GM12873 (cell line): ENCODE results near the gene EIF1AY.

Source experiments
- TF ChIP-seq, protein P1 (sequence below): IDR thresholded peaks from 2 replicates; pipeline ENCODE4 v1.5.1; 2012; ENCODE audit warnings: low read depth, mild to moderate bottlenecking, moderate library complexity, low read length, control low read depth; ENCODE audit not compliant: insufficient read depth; ENCODE audit errors: missing control alignments

The EIF1AY gene

DNA sequence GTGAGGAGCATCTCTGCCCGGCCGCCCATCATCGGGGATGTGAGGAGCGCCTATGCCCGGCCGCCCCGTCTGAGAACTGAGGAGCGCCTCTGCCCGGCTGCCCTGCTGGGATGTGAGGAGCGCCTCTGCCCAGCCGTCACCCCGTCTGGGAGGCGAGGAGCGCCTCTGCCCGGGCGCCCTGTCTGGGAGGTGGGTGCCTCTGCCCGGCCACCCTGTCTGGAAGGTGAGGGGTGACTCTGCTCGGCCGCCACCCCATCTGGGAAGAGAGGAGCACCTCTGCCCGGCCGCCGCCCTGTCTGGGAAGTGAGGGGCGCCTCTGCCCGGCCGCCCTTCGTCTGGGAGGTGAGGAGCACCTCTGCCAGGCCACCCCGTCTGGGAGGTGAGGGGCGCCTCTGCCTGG, 23.7 kb upstream of the EIF1AY start:
- TF ChIP-seq, protein P1, sequence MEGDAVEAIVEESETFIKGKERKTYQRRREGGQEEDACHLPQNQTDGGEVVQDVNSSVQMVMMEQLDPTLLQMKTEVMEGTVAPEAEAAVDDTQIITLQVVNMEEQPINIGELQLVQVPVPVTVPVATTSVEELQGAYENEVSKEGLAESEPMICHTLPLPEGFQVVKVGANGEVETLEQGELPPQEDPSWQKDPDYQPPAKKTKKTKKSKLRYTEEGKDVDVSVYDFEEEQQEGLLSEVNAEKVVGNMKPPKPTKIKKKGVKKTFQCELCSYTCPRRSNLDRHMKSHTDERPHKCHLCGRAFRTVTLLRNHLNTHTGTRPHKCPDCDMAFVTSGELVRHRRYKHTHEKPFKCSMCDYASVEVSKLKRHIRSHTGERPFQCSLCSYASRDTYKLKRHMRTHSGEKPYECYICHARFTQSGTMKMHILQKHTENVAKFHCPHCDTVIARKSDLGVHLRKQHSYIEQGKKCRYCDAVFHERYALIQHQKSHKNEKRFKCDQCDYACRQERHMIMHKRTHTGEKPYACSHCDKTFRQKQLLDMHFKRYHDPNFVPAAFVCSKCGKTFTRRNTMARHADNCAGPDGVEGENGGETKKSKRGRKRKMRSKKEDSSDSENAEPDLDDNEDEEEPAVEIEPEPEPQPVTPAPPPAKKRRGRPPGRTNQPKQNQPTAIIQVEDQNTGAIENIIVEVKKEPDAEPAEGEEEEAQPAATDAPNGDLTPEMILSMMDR = no peak

- TF ChIP-seq, protein P1 = no peak
These were observed 19.8 kb upstream of the EIF1AY start for GRCh38 chrY:20555820-20556219.

GRCh38 chrY:20558677-20559076, 16.9 kb upstream of the EIF1AY start:
- TF ChIP-seq, protein P1 = no peak

- TF ChIP-seq, protein P1 = no peak
These were observed 15.6 kb upstream of the EIF1AY start for GRCh38 chrY:20559873-20560512.

- TF ChIP-seq, protein P1 = no peak
These were observed 4.3 kb upstream of the EIF1AY start for GRCh38 chrY:20571306-20571705.

- TF ChIP-seq, protein P1 = no peak
These were observed 930 bp downstream of the EIF1AY start for GRCh38 chrY:20576506-20576905.

DNA sequence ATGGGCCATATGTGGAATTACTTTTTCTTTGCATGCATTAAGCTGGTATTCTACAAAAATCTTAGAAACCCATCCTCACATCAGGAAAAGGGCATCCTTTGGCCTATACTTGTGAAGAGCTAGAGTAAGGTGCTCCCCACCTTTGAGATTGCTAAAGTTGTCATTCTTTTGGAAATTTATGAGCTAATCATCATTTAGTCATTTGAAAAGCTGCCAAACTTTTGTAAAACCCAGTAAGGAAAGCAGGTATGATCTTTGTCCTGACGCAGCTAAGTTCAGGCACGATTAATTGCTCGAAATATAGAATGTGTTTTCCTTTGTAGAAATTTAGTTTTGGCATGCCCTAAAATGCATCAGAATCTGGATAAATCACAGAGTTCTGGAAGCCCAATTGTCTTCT, 2.6 kb downstream of the EIF1AY start:
- TF ChIP-seq, protein P1 = no peak

- TF ChIP-seq, protein P1 = no peak
These were observed 6.1 kb downstream of the EIF1AY start for GRCh38 chrY:20581687-20582086.
